HAP-1 (cell line): ENCODE data around the gene ALG12.

Source experiments
- DNase-seq, 2 experiments: peaks; one replicate each; pipeline ENCODE4 v3.0.0-alpha.2; 2016 to 2020; ENCODE audit warnings: low spot score in 2 of 2
- H3K27me3 ChIP-seq: fragments of 250-450 bp; sonication (Bioruptor Pico); 2 replicates; pipeline ENCODE4 v1.5.1; 2020; ENCODE audit warnings: low read depth, mild to moderate bottlenecking, moderate library complexity
- H3K36me3 ChIP-seq: fragments of 250-450 bp; sonication (Bioruptor Pico); replicated peaks from 2 replicates; pipeline ENCODE4 v1.5.1; 2020; ENCODE audit warnings: mild to moderate bottlenecking
- H3K4me1 ChIP-seq: fragments of 250-450 bp; sonication (Bioruptor Pico); 2 replicates; pipeline ENCODE4 v1.5.1; 2020; ENCODE audit warnings: mild to moderate bottlenecking
- H3K4me3 ChIP-seq: fragments of 250-450 bp; sonication (Bioruptor Pico); 2 replicates; pipeline ENCODE4 v1.5.1; 2020; ENCODE audit warnings: mild to moderate bottlenecking, moderate library complexity
- H3K9me3 ChIP-seq: fragments of 250-450 bp; sonication (Bioruptor Pico); 2 replicates; pipeline ENCODE4 v1.5.1; 2020; ENCODE audit warnings: mild to moderate bottlenecking, moderate library complexity
- in situ Hi-C: fragments of 300-500 bp; cut with MboI; formaldehyde crosslinking; loops from 3 replicates; pipeline ENCODE4 v1.14.3; 2020; ENCODE audit warnings: low sequenced_read_pairs, inconsistent platforms, mixed read lengths

ALG12 gene

DNA sequence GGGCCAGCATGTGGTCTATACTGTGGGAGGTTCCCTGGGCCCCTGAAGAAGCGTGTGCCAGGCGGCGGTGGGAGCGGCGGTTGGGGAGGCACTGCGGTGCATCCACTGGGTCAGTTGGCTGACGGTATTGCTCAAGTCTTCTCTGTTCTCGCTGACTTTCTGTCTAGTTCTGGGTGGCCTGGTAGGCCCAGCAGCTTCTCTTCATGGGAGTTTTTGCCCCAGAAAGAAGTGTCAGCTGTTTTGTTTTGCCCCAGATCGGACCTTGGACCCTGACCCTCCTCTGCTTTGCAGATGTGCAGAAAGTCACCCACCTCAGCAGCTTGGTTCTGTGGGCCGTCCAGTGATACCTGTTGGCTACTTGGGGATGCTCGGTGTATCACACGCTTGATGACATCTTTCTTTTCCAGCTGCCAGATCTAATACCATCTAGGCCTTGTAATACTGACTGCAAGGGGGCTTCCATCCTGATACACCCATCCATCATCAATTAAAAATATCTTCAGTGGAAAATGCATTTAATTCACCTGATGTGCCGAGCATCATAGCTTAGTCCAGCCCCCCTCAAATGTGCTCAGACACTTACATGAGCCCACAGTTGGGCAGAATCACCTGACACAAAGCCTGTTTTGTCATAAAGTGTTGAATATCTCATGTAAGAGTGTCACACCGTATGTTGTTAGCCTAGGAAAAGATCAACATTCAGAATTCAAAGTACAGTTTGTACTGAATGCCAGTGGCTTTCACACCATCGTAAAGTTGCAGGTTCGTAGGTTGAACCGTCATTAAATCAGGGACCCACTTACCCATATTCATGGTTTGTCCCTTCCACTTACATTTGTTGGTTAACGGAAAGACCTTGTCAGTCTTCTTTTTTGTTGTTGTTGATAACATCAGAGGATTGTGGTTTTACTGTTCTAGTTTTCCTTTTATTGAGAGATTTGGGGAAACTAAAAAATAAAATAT, 50.7 kb downstream of the ALG12 start:
- Histone ChIP-seq H3K4me1 (no peaks in the 10 kb centered on the region), H3K36me3 (peaks cover 3% of the 10 kb centered on the region), H3K9me3 (peaks cover 24% of the 10 kb centered on the region), H3K4me3 (no peak overlapping the region), H3K27me3 (no peaks in the 10 kb centered on the region)
- in situ Hi-C loops: no loop called here
- DNase-seq: no peak

- H3K4me1 ChIP-seq: no peaks in the 10 kb centered on the region
- H3K27me3 ChIP-seq: no peaks in the 10 kb centered on the region
- peaks cover 24% of the 10 kb centered on the region for H3K9me3 ChIP-seq
- H3K36me3 ChIP-seq: peaks cover 3% of the 10 kb centered on the region
- H3K4me3 ChIP-seq: no peak overlapping the region
- DNase-seq: no peak
- in situ Hi-C loops: no loop called here
Measured at GRCh38 chr22:49866646-49867045, 51.6 kb downstream of the ALG12 start.

- no peak for DNase-seq
- H3K4me1 ChIP-seq: no peaks in the 10 kb centered on the region
- H3K27me3 ChIP-seq: no peaks in the 10 kb centered on the region
- no peak overlapping the region for H3K4me3 ChIP-seq
- H3K9me3 ChIP-seq: peaks cover 24% of the 10 kb centered on the region
- in situ Hi-C loops: no loop called here
- H3K36me3 ChIP-seq: peaks cover 3% of the 10 kb centered on the region
Measured at GRCh38 chr22:49866134-49866533, 52.1 kb downstream of the ALG12 start.

DNA sequence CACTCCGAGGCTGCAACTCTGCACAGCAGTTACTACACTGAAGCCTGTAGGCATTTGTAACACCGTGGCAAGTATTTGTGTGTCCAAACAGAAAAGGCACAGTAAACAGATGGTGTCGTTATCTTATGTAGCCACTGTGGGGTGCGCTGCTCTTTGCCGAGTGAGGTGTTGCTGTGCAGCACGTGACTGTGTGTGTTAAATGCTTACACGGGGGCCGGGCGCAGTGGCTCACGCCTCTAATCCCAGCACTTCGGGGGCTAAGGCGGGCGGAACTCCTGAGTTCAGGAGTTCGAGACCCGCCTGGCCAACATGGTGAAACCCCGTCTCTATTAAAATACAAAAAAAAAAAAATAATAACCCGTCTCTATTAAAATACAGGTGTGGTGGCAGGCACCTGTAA, 53.1 kb downstream of the ALG12 start:
- Histone ChIP-seq H3K27me3 (no peaks in the 10 kb centered on the region), H3K4me3 (no peak overlapping the region), H3K4me1 (no peaks in the 10 kb centered on the region), H3K36me3 (peaks cover 3% of the 10 kb centered on the region), H3K9me3 (peaks cover 24% of the 10 kb centered on the region)
- no peak for DNase-seq
- in situ Hi-C loops: no loop called here

- Histone ChIP-seq H3K4me1 (no peaks in the 10 kb centered on the region), H3K4me3 (no peak overlapping the region), H3K27me3 (no peaks in the 10 kb centered on the region), H3K36me3 (peaks cover 3% of the 10 kb centered on the region; the same call in 1 of the 2 replicates), H3K9me3 (peaks cover 15% of the 10 kb centered on the region)
- DNase-seq: no peak
- in situ Hi-C loops: no loop called here
Measured at GRCh38 chr22:49863931-49864330, 54.3 kb downstream of the ALG12 start.

GRCh38 chr22:49862496-49862776, 55.8 kb downstream of the ALG12 start:
- no peaks in the 10 kb centered on the region for H3K4me1 ChIP-seq
- H3K27me3 ChIP-seq: no peaks in the 10 kb centered on the region
- in situ Hi-C loops: no loop called here

DNA sequence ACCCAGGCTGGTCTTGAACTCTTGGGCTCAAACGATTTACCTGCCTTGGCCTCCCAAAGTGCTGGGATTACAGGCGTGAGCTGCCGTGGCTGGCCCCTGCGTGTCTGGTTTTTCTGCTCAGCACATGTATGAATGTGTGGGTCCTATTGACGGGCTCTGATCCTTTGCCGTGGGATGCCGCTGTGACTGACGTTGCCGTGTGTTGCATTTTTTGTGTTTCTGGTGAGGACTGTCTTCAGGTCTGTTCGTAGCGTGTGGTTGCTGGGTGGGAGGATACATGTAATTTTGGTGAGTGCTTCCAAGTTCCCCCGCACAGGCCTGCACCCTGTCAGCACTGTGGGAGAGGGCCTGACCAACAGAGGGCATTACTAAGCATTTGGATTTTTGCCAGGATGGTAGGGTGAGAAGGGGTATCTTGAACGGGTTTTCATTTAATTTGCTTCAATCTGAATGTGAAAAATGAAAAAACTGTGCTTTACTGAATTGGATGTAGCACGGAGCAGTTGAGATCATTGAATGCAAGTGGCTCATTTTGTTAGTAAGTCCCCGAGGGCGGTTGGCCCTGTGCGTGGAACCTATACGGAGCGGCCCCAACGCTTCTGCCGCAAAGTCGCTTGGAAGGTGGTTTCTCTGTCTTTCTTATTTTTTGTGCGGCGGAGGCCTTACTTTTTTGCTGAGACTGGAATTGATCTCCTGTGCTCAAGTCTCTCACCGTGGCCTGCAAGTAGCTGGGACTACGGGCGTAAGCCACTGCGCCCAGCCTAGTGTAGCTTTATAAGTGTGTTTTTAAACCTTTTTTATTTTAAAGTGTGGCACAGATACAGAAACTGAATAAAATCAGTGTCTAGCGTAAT, 56.4 kb downstream of the ALG12 start:
- H3K9me3 ChIP-seq: peaks cover 12% of the 10 kb centered on the region
- in situ Hi-C loops: no loop called here

More at GRCh38 chr22:49862496-49862776, 55.8 kb downstream of the ALG12 start:
- Histone ChIP-seq H3K4me3 (no peak overlapping the region), H3K36me3 (0 out of 2 replicates have a peak, but pooled peaks cover 3% of the 10 kb centered on the region), H3K9me3 (peaks cover 12% of the 10 kb centered on the region)
- no peak for DNase-seq

DNA sequence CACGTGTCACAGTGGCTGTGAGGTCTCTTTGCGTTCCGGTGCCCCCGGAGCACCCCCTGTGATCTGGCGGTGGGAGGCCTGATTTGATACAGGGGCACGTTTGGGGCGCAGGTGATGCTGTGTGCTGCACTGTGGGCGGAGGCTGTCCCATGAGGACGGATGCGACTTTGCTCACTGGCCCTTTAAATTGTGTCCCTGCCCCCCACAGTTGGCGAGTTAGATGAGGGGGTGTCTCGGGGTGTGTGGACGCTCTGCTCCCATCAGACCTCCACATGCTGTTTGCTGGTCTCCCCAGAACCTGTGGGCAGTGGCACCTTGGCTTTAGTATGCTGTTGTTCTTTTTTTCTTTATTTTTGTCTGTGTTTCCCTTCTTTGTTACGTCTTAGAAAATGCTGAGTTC, 59.4 kb downstream of the ALG12 start:
- no peaks in the 10 kb centered on the region for H3K9me3 ChIP-seq
- H3K27me3 ChIP-seq: no peaks in the 10 kb centered on the region
- no peak for DNase-seq
- in situ Hi-C loops: no loop called here
- no peak overlapping the region for H3K4me3 ChIP-seq
- H3K4me1 ChIP-seq: peaks cover 13% of the 10 kb centered on the region
- no peaks in the 10 kb centered on the region for H3K36me3 ChIP-seq

More for the DNA sequence above, 56.4 kb downstream of the ALG12 start:
- no peak for DNase-seq
- Histone ChIP-seq H3K4me1 (no peaks in the 10 kb centered on the region), H3K27me3 (no peaks in the 10 kb centered on the region), H3K36me3 (0 out of 2 replicates have a peak, but pooled peaks cover 3% of the 10 kb centered on the region), H3K4me3 (no peak overlapping the region)

DNA sequence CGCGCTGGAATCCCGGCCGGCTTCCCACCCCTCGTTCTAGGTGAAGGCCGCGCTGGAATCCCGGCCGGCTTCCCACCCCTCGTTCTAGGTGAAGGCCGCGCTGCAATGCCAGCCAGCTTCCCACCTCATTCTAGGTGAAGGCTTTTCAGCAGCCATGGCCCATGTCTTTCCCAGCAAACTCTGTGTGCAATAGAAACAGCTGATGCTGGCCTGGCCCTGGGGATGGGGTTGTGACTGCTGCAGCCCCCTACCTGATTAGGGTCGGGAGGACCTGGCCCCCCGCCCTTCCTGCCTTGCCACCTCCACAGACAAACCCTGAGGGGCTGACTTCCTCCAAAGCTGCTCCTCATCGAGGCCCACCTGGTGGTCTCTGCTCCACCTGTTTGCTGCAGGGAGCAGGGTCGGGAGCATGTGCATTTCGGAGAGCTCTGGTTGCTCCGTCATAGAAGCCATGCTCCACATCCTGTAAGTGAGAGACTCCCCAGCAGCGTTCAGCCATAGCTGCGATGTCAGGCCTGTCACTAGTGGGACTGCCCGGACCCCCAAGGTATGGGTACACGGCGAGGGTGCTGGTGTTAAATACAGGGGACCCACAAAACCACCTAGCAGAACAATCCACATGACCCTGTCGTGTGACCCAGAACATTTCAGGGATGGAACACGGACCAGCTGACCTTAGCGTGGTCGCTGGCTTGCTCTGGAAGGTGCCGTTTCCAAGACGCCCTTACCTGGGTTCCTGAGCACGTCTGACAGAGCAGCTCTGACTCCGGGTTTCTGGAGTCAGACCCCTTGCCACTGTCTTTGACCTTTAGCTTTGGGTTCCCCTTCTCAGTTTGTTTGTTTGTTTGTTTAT, 61.2 kb downstream of the ALG12 start:
- in situ Hi-C loops: no loop called here
- H3K36me3 ChIP-seq: no peaks in the 10 kb centered on the region
- H3K27me3 ChIP-seq: no peaks in the 10 kb centered on the region
- H3K4me1 ChIP-seq: peaks cover 13% of the 10 kb centered on the region
- no peak overlapping the region for H3K4me3 ChIP-seq
- DNase-seq: no peak
- no peaks in the 10 kb centered on the region for H3K9me3 ChIP-seq

- Histone ChIP-seq H3K4me3 (no peak overlapping the region), H3K9me3 (no peaks in the 10 kb centered on the region), H3K4me1 (peaks cover 13% of the 10 kb centered on the region), H3K27me3 (no peaks in the 10 kb centered on the region), H3K36me3 (no peaks in the 10 kb centered on the region)
- no peak for DNase-seq
- in situ Hi-C loops: no loop called here
Measured at GRCh38 chr22:49856343-49856742, 61.9 kb downstream of the ALG12 start.

- in situ Hi-C loops: no loop called here
- no peak for DNase-seq
- H3K4me3 ChIP-seq: peak overlapping the region; percentile 56
Measured at GRCh38 chr22:49855251-49855911, 62.9 kb downstream of the ALG12 start.

DNA sequence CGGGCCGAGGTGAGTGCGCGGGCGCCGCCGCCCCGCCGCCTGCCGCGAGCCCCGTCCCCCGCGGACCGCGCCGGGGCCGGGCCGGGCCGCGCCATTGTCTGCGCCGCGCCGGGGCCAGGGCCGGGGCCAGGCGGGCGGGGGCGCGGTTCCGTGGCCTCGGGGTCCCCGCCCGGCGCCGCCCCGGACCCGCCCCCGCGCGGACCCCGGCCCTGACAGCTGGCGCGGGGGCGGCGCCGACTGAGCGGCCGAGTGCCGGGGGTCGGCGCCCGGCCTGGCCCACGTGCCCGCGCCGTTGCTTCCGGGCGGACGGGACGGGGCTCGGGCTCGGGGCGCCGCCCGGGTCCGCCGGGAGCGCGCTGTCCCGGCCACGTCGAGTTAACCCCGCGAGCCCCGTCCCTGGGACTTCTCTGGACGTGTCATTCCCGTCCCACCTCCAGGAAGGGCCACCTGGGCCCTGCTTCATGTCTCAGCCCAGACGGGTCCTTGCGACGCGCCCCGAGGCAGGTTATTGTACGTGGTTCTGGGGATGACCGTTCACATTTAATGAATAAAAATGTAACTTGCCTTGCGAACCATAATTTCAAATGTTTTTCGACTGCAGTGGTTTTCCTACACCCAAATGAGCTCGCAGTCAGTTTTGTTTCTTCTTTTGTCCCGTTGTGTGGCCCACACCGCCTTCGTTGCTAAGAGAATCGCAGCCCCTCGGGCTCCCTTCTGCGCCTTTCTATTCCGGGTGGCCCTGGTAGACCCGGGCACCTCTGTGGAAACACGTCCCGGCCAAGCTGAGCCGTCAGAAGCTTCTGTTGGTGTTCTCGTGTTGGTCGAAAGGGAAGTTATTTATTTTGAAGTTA, 64.0 kb downstream of the ALG12 start:
- Histone ChIP-seq H3K36me3 (no peaks in the 10 kb centered on the region), H3K4me3 (peak overlapping the region; percentile 56), H3K9me3 (no peaks in the 10 kb centered on the region), H3K27me3 (peaks cover 15% of the 10 kb centered on the region), H3K4me1 (peaks cover 13% of the 10 kb centered on the region)
- DNase-seq: peak in 1 of 2 experiments; percentile 56
- in situ Hi-C loops: no loop called here

More at GRCh38 chr22:49855251-49855911, 62.9 kb downstream of the ALG12 start:
- Histone ChIP-seq H3K4me1 (peaks cover 13% of the 10 kb centered on the region), H3K36me3 (no peaks in the 10 kb centered on the region), H3K9me3 (no peaks in the 10 kb centered on the region), H3K27me3 (peaks cover 4% of the 10 kb centered on the region)
